Urinary bladder (tissue), 4 donors: ENCODE measurements around the gene ARHGEF10L. TPM values are rescaled to one million over a fixed set of nuclear protein-coding genes. Genes with fewer than 3 reads are reported as not detected.

Experiments used
- DNase-seq: peaks from one replicate; pipeline ENCODE4 v3.0.0-alpha.2; 2015; ENCODE audit errors: extremely low spot score
- H3K27ac ChIP-seq: one replicate; pipeline ENCODE4 v1.5.1; 2013; ENCODE audit warnings: low read depth, mild to moderate bottlenecking, moderate library complexity
- H3K36me3 ChIP-seq: one replicate; pipeline ENCODE4 v1.6.1; 2013; ENCODE audit warnings: mild to moderate bottlenecking, moderate library complexity; ENCODE audit not compliant: insufficient read depth
- H3K4me1 ChIP-seq: one replicate; pipeline ENCODE4 v1.6.1; 2013; ENCODE audit warnings: mild to moderate bottlenecking, moderate library complexity; ENCODE audit not compliant: insufficient read depth
- H3K4me3 ChIP-seq: one replicate; pipeline ENCODE4 v1.5.1; 2013; ENCODE audit warnings: low read depth, low read length
- WGBS: extraction: QIAGEN DNeasy Blood & Tissue Kit; methylation state at CpG from one replicate; pipeline ENCODE4 v1.1.7; 2013; 5-methylcytosine and 5-hydroxymethylcytosine counted together
- polyA plus RNA-seq: library from polyadenylated mRNA; stranded (reverse); fragments of 200-250 nt; gene quantifications from one replicate; pipeline ENCODE4 v1.2.3, GENCODE V29; 2013
- total RNA-seq: library from RNA; depleted of rRNA; stranded (reverse); fragments of >200 nt; gene quantifications from one replicate; pipeline ENCODE4 v1.2.3, GENCODE V29; 2014
- donor health status: healthy with polysubstance abuse.
- donor health status: healthy.

The ARHGEF10L gene
- total and polyA plus RNA-seq, 2 donors: 26.5 to 41.4 TPM

GRCh38 chr1:17591814-17592430, 52.4 kb downstream of the ARHGEF10L start:
- Histone ChIP-seq H3K36me3 (no peaks in the 10 kb centered on the region), H3K4me1 (no peaks in the 10 kb centered on the region), H3K4me3 (no peak overlapping the region), H3K27ac (no peak overlapping the region)
- 77% methylated on average over 7 of the region's 7 CpGs for WGBS
- DNase-seq: no peak

- Histone ChIP-seq H3K36me3 (no peaks in the 10 kb centered on the region), H3K4me1 (no peaks in the 10 kb centered on the region), H3K4me3 (no peak overlapping the region), H3K27ac (no peak overlapping the region)
- WGBS: 81% methylated on average over 5 of the region's 5 CpGs
- no peak for DNase-seq
Measured at GRCh38 chr1:17594026-17594425, 54.5 kb downstream of the ARHGEF10L start.

- 75% methylated on average over 8 of the region's 8 CpGs for WGBS
- Histone ChIP-seq H3K27ac (no peak overlapping the region), H3K4me1 (no peaks in the 10 kb centered on the region), H3K4me3 (no peak overlapping the region), H3K36me3 (no peaks in the 10 kb centered on the region)
- DNase-seq: no peak
Measured at GRCh38 chr1:17594690-17595601, 55.4 kb downstream of the ARHGEF10L start.

GRCh38 chr1:17595602-17595925, 56.1 kb downstream of the ARHGEF10L start:
- 87% methylated on average over 10 of the region's 10 CpGs for WGBS
- H3K27ac ChIP-seq: no peak overlapping the region
- no peaks in the 10 kb centered on the region for H3K4me1 ChIP-seq
- H3K36me3 ChIP-seq: no peaks in the 10 kb centered on the region
- no peak for DNase-seq
- H3K4me3 ChIP-seq: no peak overlapping the region

- Histone ChIP-seq H3K4me3 (no peak overlapping the region), H3K27ac (no peak overlapping the region), H3K36me3 (no peaks in the 10 kb centered on the region), H3K4me1 (no peaks in the 10 kb centered on the region)
- DNase-seq: no peak
- WGBS: 90% methylated on average over 9 of the region's 9 CpGs
Measured at GRCh38 chr1:17596186-17596585, 56.7 kb downstream of the ARHGEF10L start.

GRCh38 chr1:17596651-17597509, 57.4 kb downstream of the ARHGEF10L start:
- 64% methylated on average over 19 of the region's 19 CpGs for WGBS
- peak; percentile 43 for DNase-seq
- no peak overlapping the region for H3K4me3 ChIP-seq
- no peaks in the 10 kb centered on the region for H3K36me3 ChIP-seq
- no peaks in the 10 kb centered on the region for H3K4me1 ChIP-seq
- peak overlapping the region; percentile 19 for H3K27ac ChIP-seq

- Histone ChIP-seq H3K27ac (peak overlapping the region; percentile 19), H3K4me3 (no peak overlapping the region), H3K36me3 (no peaks in the 10 kb centered on the region), H3K4me1 (no peaks in the 10 kb centered on the region)
- no peak for DNase-seq
- WGBS: 89% methylated on average over 9 of the region's 9 CpGs
Measured at GRCh38 chr1:17597651-17598050, 58.2 kb downstream of the ARHGEF10L start.

- Histone ChIP-seq H3K27ac (no peak overlapping the region), H3K4me1 (no peaks in the 10 kb centered on the region), H3K4me3 (no peak overlapping the region), H3K36me3 (no peaks in the 10 kb centered on the region)
- DNase-seq: no peak
- 99% methylated on average over 3 of the region's 3 CpGs for WGBS
Measured at GRCh38 chr1:17598251-17598650, 58.8 kb downstream of the ARHGEF10L start.

- Histone ChIP-seq H3K4me1 (no peaks in the 10 kb centered on the region), H3K4me3 (no peak overlapping the region), H3K36me3 (no peaks in the 10 kb centered on the region), H3K27ac (no peak overlapping the region)
- no peak for DNase-seq
- 89% methylated on average over 12 of the region's 12 CpGs for WGBS
Measured at GRCh38 chr1:17599291-17599953, 59.9 kb downstream of the ARHGEF10L start.

- Histone ChIP-seq H3K4me1 (no peaks in the 10 kb centered on the region), H3K27ac (no peak overlapping the region), H3K4me3 (no peak overlapping the region), H3K36me3 (no peaks in the 10 kb centered on the region)
- 92% methylated on average over 5 of the region's 5 CpGs for WGBS
- DNase-seq: no peak
Measured at GRCh38 chr1:17599954-17600300, 60.4 kb downstream of the ARHGEF10L start.

GRCh38 chr1:17600321-17600720, 60.8 kb downstream of the ARHGEF10L start:
- H3K27ac ChIP-seq: no peak overlapping the region
- no peaks in the 10 kb centered on the region for H3K4me1 ChIP-seq
- H3K4me3 ChIP-seq: no peak overlapping the region
- DNase-seq: no peak
- H3K36me3 ChIP-seq: no peaks in the 10 kb centered on the region
- WGBS: 89% methylated on average over 6 of the region's 6 CpGs

GRCh38 chr1:17601643-17602382, 62.3 kb downstream of the ARHGEF10L start:
- no peaks in the 10 kb centered on the region for H3K4me1 ChIP-seq
- H3K27ac ChIP-seq: no peak overlapping the region
- 95% methylated on average over 17 of the region's 17 CpGs for WGBS

More at GRCh38 chr1:17601643-17602382, 62.3 kb downstream of the ARHGEF10L start:
- Histone ChIP-seq H3K4me3 (no peak overlapping the region), H3K36me3 (no peaks in the 10 kb centered on the region)
- no peak for DNase-seq
